ENCODE data around the gene ULK1.
A peak's percentile ranks its signal among the peaks of the same experiment; 100 is the strongest.

ULK1 gene

DNA sequence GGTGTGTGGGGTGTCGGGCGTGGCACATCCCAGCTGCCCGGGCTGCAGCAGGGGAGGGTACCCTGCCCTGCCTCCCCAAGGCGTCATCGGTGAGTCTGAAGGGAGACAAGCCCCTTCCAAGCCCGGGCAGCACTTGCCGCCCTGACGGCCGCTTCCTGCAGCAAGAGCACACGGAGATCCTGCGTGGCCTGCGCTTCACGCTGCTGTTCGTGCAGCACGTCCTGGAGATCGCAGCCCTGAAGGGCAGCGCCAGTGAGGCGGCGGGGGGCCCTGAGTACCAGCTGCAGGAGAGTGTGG, 24.6 kb downstream of the ULK1 start:
- no peak for DNase-seq

DNA sequence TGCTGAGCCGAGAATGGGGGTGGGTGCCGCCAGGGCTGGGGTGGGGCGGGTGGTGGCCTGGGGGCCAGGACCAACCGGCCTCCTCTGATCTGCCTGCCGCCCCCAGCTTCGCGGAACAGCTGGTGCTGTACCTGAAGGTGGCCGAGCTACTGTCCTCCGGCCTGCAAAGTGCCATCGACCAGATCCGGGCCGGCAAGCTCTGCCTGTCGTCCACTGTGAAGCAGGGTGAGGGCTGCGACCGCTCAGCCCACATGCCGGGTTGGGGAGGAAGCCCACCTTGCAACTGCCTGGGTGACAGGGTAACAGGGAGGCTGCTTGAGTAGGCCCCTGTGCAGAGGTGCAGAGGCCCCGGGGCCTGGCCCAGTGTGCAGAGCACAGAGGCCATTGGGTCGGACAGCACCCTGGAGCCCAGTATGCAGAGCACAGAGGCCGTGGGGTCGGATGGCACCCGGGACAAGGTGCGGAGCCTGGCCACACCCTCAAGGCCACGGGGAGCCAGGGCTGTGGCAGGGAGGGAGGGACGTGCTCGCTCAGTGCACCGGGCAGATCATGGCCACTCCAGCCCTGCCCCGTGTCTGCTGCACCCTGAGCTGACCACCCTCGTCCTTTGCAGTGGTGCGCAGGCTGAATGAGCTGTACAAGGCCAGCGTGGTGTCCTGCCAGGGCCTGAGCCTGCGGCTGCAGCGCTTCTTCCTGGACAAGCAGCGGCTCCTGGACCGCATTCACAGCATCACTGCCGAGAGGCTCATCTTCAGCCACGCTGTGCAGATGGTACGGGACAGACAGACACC, 25.1 kb downstream of the ULK1 start:
- DNase-seq = no peak

DNA sequence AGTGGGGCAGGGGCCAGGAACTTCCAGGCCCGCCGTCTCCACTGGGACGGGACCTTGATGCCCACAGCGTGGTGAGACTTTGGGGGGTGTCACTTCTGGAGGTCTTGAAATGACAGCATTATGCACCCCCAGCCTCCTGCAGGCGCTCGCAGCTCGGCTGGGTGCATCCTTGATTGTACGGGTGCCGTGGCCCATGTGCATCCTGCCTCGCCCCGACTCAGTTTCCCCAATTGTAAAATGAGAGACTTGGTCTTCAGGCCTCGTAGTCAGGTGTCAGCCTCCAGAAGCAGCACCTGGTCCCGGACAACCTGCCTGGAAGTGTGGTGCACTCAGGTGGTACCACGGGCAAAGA, 25.7 kb downstream of the ULK1 start:
- no peak for DNase-seq

DNA sequence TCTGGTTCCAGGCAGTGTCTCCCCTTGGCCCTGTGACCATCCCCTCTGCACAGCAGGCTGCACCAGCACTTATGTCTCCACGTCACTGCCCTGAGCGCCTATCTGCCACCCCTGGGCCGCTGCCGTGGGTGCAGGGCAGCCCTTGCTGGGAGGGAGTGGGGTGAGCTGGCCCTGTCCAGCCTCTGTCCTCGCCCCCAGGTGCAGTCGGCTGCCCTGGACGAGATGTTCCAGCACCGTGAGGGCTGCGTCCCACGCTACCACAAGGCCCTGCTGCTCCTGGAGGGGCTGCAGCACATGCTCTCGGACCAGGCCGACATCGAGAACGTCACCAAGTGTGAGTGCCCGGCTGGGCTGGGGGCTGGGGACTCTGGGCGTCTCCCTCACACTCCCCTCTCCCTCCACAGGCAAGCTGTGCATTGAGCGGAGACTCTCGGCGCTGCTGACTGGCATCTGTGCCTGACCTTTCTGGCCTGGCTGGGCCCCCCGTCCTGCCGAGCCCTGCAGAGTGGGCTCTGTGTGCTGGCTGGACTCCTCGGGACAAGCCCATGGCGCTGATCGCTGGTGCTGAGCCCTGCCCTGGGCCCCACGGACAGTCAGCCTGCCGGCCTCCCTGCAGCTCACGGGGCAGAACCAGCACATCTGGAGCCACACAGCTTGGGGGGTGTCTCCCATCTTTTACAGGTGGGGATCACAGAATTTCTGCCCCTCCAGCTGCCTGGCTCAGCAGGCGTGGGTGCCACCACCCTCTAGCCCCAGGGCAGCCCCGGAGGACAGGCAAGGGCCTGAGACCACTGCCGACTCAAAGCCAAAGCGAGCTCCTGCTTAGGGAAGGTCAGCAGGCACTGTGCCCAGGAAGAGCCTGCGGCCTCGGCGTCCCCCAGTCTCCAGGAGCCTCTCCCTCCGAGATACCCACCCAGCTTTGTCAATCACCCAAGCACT, 26.7 kb downstream of the ULK1 start:
- DNase-seq = no peak

DNA sequence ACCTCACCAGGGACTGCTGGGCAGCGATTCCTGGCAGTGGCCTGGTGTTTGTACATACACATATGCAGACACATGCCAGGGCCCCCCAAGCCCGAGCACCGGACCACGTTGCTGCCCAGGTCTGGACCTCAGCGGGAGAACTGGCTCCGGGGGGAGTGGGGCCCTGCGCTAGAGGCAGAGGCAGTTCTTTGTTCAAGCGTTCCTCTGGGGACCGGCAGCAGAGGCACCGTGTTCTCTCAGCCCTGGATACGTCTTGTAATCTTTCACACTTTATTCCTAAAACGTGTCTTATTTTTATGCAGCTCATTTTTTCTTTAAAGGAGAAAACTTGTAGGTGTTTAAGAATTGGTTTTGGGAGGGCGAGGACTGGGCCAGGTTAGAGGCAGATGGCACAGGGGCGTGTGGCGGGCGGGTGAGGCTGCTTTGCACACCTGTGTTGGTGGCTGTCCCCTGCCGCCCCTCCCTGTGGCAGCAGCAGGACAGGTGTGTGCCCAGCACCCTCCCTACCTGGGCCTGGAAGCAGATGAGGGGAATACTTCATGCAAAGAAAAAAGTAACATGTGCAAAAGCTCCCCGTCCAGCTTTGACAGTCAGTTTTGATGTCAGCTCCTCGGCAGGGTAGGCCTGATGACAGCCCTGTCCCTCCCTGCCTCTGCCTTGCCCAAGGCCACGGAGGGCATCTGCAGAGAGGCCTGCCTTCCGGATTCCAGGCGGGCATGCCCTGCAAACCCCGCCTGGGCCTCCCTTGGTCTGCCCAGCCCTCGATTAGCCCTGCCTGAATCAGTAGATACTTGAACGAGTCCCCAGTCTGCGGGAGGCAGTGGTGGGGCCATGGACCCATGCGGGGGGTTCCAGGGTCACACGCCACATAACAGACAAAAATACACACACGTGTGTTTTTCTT, 27.7 kb downstream of the ULK1 start:
- peak in 3 of 58 donors; percentile 6 to 43 (median 11) for DNase-seq

DNA sequence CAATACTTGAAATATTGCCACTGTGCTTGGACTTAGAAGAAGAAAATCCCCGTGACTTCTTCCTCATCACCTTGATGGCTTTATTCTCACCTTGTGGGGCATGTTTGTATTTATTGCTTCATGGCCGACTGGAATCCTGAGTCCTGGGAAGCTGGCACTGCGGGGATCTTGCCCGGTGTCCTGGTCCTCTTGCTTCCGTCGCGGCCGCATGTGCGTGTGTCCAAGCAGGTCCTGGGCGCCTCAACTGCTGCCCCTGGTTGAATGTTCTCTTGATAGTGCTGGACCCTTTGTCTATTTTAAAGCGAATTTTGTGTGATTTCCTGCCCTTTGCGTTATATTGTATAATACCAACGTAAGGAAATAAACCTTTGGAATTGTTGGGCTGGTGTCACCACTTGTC, 28.4 kb downstream of the ULK1 start:
- no peak for DNase-seq

DNA sequence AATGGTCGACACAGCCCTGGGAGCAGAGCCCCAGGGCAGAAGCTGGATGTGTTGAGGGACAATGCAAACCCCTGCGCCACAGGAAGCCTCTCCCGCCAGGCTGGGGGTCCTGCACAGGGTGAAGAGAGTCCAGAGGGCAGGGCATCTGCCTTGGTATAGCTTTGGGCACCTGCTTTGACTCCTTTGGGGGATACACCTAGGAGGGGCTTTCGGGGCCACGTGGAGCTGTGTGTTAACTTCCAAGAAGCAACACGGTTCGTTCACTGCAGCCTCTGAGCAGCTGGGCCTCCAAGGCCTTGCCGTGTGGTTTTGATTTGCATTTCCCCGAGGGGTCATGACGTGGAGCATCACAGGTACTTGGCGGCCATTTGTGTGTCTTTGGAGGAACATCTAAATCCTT, 28.8 kb downstream of the ULK1 start:
- DNase-seq = no peak

DNA sequence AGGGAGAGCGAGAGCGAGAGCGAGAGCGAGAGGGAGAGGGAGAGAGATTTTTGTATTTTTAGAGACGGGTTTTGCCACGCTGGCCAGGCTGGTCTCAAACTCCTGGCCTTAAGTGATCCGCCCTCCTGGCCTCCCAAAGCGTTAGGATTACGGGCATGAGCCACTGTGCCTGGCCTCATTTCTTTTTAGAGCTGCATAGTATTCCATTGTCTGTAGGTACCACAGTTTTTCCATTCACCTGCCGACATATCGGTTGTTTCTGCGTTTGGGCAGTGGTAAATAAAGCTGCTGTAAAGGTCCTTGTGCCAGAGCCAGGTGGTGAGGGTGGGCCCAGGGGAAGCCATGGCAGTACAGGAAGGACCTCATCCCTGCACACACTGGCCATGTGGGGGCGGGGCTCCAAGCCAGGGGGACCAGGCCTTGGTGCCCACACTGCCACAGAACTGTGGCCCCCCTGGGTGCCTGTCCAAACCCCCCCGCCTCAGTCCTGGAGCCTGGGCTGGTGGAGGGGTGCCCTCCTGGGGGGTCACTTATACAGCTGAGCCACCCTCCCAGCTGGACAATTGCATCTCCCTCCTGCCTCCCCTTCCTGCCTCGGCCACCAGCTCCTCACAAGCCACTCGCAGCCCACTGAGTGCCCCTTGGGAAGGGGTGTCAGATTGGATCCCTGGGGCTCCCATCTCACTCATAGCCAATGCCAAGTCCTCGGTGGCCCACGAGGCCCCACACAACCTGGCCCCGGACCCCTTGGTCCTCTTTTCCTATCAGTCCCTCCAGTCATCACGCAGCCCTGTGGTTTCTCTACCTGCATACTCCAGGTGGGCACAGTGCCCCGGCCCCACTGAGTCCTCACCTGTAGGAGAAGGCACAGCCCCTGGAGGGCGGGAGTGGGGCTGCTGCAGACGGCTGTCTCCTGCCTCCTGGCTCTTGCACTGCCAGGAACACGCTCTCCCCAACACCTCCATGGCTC, 33.0 kb downstream of the ULK1 start:
- no peak for DNase-seq

DNA sequence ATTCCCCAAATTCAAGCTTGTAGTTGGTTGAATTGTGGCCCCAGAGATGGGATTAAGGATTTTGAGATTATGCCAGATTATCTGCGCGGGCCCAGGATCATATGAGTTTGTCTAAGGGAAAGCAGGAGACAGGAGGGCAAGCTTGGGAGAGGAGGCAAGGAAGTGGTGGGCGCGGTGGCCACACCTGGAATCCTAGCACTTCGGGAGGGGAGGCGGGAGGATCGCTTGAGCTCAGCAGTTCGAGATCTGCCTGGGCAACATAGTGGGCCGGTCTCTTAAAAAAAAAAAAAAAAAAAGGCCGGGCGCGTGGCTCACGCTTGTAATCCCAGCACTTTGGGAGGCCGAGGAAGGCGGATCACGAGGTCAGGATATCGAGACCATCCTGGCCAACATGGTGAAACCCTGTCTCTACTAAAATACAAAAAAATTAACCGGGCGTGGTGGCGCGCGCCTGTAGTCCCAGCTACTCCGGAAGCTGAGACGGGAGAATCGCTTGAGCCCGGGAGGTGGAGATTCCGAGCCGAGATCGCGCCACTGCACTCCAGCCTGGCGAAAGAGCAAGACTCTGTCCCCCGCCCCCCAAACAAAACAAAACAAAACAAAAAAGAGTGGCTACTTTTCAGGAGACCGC, 33.8 kb downstream of the ULK1 start:
- DNase-seq = no peak

DNA sequence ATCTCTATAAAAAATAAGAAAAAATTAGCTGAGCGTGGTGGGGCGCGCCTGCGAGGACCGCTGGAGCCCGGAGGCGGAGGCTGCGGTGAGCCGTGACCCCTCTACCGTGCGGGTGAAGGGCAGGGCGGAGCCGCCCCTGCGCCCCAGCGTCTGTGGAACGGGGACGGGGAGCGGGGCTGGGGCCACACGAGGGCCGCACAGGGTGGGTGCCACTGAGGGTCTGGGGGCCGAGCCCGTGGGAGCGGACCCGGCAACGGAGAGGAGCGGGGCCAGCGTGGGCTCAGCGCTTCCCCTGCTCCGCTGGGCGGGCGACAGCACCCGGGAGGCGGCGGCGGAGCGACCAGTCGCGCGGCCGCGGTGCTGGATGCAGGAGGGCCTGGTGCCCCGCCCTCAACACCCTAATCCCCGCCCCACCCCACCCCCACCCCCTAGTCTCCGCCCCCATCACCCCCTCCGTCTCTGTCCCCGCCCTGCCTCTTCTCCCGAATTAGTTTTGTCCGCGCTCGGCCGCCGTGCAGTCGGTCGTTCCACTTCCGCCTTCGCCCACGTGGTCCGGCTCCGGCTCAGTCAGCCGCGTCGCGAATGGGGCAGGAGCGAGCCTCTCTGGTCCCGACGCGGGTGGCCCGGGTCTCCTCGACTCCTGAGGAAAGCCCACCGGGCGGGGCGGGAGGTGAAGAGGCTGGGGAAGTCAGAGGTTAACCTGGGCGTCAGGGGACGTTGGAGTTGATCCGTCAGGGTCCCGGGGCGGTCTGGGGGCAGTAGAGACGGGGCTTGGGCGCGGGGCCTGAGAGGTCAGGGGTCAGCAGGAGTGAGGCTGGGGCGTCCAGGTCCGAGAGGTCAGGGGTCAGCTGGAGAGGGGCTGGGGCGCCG, 34.5 kb downstream of the ULK1 start, which contains the start of gene PUS1:
TSS of gene PUS1 (plus strand) at position 566 of the 870 bp plus-strand sequence. CDS start 447 bp downstream, outside the sequence.
- peak; percentile 35 to 95 (median 90) for DNase-seq

DNA sequence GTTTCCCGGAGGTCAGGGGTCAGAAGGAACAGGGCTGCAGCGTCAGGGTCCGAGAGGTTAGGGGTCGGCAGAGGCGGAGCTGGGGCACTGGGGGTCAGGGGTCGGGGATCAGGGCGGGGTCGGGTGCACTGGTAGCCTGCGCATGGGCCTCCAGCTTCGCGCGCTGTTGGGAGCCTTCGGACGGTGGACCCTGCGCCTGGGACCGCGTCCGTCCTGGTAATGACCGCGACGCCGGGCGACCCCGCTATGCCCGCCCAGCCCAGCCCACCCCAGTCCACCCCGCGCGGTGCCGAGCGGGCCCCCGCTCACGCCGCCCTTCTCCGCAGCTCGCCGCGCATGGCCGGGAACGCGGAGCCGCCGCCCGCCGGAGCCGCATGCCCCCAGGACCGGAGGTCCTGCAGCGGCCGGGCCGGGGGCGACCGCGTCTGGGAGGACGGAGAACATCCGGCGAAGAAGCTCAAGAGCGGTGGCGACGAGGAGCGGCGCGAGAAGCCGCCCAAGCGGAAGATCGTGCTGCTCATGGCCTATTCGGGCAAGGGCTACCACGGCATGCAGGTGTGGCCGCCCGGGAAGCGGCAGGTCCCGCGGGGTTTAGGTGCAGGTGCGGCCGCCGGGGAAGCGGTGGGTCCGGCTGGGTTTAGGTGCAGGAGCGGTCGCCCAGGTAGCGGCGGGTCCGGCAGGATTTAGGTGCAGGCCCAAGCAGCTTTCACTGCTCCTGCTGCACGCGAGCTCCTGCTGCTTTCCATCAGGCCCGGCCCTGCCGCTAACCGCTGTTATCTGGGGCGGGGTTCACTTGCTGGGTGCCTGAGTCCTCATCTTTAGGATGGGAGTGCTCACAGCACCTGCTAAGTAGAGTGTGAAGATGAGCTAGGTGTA, 35.4 kb downstream of the ULK1 start:
- DNase-seq = peak in 1 of 58 donors; percentile 15

DNA sequence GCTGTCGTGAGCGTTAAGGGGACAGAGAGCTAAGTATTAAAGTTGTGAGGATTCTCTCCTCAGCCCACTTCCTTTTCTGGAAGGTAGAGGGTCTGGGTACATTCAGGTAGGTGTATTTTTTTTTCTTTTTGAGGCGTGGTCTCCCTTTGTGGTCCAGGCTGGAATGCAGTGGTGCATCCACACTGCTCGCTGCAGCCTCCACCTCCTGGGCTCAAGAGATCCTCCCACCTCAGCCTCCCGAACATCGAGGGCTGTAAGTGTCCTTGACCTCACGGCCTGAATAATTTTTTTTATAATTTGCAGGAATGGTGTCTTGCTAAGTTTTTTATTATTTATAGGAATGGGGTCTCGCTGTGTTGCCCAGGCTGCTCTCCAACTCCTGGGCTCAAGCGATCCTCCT, 36.1 kb downstream of the ULK1 start:
- DNase-seq = no peak

DNA sequence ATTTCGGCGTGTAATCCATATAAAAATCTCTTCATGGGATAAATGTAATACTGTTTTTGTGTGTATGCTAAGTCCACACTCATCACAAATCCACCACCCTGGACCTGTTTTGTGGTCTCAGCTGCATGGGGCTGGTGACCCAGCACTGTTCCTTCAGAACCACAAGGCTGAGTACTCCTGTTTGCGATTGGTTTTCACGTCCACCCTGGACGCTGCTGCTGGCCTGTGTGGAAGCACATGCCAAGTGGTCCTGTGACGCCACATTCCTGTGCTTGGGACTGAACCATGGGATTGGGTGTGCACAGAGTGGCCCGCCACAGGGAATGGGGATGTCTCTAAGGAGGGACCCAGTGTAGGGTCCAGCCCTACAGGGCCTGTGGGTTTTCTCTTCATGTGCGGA, 39.0 kb downstream of the ULK1 start:
- DNase-seq = no peak

DNA sequence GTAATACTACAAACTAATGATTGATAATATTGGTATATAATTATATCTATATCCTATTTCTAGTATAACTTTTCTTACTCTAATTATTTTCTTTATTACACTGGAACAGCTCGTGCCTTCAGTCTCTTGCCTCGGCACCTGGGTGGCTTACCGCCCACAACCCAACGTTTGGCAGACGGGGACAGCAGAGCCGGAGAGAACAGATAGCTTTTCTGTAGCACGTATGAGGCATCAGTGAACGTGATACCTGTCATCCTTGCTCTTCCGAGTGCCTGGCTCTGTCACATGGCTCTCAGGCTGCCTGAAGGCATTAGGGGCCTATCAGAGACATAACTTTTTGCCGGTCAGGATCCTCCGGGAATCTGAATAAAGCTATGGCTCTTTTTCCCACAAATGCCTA, 40.1 kb downstream of the ULK1 start:
- DNase-seq = no peak

DNA sequence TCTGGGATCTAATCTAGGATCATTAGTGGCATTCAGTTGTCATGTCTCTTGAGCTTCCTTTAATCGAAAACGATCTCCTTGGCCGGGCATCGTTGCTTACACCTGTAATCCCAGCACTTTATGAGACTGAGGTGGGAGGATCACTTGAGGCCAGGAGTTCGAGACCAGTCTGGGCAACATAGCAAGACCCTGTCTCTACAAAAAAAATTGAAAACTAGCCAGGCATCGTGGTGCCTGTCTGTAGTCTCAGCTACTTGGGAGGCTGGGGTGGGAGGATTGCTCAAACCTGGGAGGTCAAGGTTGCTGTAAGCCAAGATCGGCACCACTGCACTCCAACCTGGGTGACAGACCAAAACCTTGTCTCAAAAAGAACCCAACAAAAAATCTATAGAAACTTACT, 43.7 kb downstream of the ULK1 start:
- no peak for DNase-seq

DNA sequence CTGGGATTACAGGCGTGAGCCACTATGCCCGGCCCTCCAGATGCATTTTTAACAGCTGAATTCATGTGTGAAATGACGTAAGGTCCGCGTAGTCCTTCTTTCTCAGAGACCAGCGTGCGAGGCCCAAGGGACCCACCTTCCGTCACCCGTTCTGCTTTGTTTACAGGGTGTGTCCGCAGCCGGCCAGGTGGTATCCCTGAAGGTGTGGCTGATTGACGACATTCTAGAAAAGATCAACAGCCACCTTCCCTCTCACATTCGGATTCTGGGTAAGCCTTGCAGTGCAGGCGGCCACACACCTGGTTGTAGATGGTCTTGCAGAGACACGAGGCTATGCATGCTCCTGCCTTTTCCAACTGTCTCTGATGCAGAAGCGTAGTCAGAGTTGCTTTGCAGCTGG, 44.6 kb downstream of the ULK1 start:
- DNase-seq = no peak

DNA sequence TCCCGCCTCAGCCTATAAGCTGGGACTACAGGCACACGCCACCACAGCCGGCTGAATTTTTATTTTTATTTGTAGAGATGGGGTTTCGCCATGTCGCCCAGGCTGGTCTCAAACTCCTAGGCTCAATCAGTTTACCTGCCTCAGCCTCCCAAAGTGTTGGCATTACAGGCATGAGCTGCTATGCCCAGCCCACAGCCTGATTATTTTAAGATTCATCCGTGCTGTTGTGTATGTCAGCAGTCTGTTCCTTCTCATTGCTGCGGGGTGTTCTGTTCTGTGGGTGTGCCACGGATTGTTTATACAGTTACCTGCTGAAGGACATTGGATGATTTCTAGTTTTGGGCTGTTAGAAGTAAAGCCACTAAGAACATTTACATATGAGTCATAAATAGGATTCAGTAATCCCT, 45.7 kb downstream of the ULK1 start:
- DNase-seq = peak in 6 of 58 donors; percentile 26 to 65 (median 38)
